ELR (cell line): ENCODE measurements around the gene EHD1.
A peak's percentile ranks its signal among the peaks of the same experiment; 100 is the strongest.

ENCODE experiments used
- DNase-seq: peaks from one replicate; pipeline ENCODE4 v3.0.0-alpha.2; 2015; ENCODE audit warnings: low read depth

EHD1 gene

DNA sequence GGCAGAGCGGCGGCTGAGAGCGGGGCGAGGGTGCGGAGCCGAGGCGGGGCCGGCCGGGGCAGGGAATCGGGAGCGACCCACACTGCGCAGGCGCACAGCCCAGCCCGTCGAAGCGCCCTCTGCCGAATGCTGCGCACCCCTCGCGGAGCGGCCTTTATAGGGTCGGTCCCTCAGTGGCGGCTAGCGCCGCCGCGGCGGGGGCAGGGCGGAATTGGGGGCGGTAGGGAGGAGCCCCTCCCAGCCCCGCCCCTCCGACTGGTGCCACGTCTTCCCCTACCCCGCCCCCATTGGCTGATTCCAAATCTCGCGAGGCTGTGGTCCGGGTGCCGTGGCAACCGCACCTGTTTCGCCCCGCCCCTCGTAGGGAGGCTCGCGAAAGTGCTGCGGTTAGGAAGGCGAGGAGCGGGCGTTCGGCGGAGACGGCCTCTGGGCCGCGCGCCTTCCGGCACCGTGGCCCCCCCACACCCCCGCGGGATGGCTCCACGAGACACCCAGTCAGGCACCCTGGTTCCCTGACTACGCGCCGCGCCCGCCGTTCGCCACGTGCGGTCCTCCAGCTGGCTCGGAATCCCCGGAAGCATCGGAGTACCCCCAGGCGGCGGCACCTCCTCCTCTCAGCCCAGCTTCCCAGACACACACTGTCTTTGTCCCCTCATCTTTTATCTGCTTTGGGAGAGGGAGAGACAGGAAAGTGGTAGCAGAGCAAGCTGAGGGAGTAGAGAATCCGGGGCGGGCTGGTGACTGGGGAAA lies at the start of gene EHD1:
Gene EHD1, minus strand, starts transcription at position 128 of the 750 bp plus-strand sequence. CDS start 157 bp downstream, outside the sequence.
- DNase-seq, result peak; percentile 99

DNA sequence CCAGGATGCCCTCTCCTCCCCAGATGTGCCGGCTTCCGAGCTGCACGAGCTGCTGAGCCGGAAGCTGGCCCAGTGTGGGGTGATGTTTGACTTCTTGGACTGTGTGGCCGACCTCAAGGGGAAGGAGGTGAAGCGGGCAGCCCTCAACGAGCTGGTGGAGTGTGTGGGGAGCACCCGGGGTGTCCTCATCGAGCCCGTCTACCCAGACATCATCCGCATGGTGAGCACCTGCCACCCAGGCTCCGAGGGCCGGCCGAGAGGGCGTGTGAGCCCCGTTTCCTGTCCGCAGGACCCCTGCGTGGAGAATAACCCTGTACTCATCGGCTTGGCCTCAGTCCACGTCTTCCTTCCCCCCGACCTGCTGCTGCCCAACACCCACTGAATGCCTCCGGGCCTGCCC lies 48.3 kb upstream of the EHD1 start:
- DNase-seq, result no peak

DNA sequence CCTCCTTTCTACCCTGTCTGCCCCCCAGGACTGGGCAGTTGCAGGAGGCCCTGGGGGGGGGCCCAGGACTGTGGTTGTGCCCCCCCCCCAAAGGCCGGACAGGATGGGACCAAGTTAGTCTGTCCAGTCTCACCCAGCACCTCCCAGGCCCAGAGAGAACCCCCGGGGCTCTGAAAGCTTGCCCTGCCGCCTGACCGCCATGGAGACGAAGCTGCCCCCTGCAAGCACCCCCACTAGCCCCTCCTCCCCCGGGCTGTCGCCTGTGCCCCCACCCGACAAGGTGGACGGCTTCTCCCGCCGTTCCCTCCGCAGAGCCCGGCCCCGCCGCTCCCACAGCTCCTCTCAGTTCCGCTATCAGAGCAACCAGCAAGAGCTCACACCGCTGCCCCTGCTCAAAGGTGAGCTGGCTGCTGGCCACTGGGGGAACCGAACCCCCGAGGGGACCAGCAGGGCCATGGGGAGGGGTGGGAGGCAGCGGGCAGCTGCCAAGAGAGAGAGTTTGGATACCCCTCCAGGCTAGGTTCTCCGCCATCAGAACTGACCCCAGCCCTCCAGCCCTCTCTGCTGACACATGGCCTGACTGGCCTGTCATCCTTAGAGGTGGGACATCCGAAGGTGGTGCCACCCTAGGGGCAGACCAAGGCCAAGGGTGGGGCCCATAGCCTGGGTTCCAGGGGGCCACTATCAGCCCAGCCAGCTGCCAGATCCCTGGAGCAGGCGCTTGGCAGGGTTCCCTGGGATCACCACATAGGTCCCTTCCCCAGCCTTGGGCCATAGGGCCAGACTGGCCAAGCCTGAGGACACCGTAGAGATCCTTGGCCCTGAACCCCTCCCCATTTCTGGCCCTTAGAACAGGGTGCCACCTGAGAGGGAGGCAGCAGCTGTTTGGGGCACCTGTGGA lies 47.4 kb upstream of the EHD1 start:
- DNase-seq, result no peak

DNA sequence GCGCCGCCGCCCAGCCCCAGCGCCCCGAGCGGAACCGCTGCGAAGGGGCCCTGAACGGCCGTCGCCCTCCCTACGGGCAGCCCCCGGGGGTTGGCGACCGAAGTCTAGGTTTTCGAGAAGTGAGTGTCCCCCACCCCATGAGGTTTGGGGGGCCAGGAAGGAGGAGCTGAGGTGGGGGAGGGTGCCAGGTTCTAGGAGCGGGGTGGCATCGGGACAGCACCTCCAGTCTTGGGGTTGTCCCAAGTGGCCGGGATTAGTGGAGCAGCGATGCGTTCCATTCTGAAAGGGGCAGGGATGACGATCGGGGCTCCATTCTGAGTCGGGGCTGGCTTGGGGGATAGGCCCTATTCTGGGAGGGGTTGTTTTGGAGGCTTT lies 46.5 kb upstream of the EHD1 start:
- peak; percentile 44 for DNase-seq

DNA sequence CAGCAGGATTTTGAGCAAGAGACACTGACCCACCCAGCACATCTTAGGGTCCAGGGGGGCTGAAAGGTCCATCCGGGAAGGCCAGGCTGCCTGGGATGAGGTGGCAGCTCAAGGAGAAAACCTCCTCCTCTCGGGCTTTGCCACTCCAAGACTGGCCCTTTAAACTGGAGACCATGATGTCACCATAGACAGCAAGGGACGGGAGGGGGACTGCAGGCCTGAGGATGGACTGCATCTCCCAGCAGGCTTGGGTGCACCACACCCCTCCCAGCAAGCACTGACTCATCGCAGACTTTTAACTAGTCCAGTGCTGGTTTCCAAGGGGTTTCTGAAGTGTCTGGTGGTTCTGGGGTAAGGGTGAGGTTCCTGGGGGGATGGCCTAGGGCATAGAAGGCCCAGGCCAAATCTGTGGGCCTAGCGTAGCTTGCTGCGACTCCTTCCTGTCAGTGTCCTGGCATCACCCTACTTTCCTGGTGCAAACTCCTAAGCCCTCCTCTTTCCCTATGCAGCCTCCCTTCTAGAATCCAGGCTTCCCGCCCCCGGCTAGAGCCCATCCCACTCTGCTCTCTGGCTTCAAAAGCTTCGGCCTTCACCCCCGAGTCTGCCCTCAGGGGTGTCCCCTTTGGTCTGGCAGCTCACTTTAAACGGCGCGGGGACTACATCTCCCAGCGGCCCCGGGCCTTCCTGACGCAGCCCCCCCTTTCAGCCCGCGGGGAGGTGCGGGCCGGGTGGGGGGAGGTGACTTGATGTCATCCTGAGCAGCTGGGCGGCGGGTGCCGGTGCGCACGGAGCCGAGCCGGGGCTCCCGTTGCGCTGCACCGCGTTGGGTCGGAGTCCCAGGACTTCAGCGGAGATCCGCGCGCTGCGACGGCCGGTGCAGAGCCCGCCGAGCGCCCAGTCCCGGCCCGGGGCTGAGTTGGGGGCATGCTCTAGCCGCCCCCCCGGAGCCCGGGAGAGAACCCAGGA lies 45.8 kb upstream of the EHD1 start, which contains the start of gene PPP2R5B:
Gene PPP2R5B, plus strand, starts transcription at position 746 of the 966 bp plus-strand sequence. CDS start 1,046 bp downstream, outside the sequence.
- peak; percentile 96 for DNase-seq

DNA sequence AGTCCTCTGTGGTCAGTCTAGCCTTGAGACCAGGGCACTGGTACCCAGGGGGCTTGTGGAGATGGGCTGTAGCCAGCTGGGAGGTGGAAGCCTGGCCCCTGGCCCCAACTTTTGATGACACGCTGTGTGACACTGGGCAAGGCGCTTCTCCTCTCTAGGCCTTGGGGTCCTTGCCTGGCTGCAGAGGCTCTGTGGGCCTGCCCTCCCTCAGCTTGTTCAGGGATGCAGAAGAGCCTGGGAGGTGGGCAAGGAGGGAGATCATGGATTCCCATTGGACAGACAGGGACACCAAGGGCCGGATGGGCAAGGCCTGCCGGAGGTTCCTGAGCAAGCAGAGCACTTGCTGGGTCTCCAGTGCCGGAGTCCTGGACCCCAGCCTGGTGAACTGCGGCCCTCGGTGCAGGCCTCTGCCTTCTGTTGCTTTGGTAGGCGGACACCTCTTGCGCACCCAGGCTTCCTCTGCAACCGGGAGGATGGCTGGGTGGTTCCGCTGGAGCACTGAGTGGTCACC lies 44.8 kb upstream of the EHD1 start:
- DNase-seq, result no peak

DNA sequence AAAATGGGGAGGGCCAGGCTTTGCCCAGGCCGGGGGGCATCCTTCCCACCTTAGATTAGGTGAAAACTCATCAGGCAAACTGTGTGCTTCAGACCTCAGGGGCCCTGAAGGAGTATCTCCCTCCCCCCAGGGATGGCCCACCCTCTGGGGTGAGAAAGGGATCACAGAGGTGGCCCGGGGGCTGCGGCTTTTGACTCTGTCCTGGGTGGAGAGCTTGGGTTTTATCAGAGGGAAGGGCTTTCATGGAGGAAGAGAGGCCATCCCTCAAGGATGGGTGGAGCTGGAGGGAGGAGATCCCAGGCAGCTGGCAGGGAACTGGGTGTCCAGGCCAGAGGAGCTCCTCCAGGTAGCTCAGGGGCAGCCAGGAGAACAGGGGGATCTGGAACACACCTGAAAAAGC lies 43.0 kb upstream of the EHD1 start:
- no peak for DNase-seq

DNA sequence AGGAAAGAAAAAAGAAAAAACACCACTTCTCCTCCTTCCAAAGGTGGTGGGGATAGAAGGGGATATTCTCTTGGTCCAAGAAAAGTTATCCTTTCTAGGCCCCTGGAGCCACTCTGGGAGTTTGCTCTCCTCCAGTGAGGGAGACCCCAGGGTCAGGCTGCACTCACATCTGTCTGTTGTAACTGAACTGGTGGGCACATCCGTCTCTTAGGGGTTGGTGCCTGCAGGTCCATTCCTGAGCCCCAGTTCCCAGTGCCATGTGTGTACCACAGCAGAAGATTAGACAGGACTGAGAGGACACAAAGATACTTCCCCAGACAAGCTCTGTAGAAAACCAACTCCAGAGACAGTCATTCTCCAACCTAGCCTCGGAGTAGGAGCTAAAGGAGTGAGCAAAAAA lies 41.7 kb upstream of the EHD1 start:
- no peak for DNase-seq

DNA sequence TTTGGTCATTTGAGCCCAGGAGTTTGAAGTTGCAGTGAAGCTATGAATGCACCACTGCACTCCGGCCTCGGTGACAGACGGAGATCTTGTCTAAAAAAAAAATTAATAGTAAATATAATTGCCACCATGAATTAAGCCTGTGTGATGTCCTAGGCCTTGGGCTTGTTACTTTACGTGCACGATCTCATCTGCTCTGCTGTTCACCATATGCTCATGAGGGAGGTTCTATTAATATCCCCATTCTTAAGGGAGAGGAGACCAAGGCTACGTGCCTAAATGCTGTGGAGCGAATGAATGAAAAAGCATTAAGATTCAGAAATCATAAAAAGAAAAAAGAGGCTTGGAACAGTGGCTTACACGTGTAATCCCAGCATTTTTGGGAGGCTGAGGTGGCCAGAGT lies 41.2 kb upstream of the EHD1 start:
- DNase-seq, result no peak

DNA sequence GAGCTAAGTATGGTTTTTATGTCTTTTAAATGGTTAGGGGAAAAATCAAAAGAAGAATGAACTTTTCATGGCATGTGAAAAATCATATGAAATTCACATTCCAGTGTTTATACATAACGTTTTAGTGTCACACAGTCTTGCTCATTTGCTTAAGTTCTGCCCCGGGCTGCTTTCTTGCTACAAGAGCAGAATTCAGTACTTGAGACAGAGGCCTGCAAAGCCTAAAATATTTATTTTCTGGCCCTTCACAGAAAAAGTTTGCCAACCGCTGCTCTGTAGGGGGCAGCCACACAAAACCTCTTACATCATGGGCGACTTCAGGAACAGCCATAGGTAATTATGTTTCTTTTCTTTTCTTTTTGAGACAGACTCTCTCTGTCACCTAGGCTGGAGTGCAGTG lies 39.6 kb upstream of the EHD1 start:
- DNase-seq, result peak; percentile 63

DNA sequence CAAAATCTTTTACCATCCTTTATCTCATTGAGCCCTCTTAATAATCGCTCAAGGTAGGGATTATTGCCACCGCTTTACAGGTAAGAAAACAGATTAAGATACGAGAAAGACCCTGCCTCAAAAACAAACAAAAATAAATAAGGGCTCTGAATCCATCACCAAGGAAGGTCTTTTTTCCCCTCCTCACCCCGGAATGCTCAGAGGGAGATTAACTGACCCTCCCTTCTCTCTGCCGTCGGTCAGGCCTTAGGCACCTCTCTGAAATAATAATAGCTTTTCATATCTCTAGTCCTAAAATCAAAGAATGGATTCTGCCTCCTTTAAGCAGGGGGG lies 39.2 kb upstream of the EHD1 start:
- no peak for DNase-seq

DNA sequence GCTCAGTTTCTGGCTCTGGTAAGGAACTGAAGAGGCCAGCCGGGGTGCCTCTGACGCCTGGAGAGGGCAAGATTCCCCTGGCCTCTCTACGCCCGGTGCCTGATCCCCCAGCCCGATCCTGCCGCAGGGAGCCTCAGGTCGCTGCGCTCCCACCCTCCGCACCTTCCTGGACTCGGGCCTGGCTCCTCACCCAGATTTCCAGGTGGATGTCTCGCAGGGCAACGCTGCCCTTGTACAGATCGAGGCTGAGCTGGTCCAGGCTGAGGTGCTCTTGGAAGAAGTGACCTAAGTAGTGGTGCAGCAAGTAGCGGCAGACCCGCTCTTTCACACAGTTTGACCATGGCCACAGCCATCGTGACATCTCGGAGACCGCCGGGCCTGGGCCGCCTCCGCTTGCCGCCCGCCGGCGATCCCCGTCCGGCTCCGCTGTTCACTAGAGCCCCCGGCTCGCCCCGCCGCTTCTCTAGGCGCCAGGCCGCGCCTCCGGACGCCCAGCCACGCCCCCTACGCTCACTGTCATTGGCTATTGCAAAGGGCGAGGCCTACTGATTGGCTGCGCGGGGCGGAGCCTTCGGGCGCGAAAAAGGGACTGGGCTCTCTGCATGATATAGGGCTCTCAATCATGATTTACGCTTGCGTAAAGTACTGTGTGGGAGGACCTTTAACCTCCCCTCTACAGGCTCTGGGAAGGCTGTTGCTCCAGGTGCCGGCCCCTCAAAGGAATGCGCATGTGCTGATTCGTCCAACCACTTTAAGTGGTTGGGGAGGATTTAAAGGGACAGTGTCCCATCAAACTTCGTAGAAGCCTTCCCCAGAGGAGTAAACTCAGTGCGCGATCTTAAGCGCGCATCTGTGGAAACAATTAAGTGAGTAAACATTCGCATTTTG lies 38.6 kb upstream of the EHD1 start, which contains the start of gene ATG2A:
Gene ATG2A, minus strand, starts transcription at position 435 of the 888 bp plus-strand sequence. Its CDS starts 74 bp downstream, at position 361.
- peak; percentile 100 for DNase-seq

DNA sequence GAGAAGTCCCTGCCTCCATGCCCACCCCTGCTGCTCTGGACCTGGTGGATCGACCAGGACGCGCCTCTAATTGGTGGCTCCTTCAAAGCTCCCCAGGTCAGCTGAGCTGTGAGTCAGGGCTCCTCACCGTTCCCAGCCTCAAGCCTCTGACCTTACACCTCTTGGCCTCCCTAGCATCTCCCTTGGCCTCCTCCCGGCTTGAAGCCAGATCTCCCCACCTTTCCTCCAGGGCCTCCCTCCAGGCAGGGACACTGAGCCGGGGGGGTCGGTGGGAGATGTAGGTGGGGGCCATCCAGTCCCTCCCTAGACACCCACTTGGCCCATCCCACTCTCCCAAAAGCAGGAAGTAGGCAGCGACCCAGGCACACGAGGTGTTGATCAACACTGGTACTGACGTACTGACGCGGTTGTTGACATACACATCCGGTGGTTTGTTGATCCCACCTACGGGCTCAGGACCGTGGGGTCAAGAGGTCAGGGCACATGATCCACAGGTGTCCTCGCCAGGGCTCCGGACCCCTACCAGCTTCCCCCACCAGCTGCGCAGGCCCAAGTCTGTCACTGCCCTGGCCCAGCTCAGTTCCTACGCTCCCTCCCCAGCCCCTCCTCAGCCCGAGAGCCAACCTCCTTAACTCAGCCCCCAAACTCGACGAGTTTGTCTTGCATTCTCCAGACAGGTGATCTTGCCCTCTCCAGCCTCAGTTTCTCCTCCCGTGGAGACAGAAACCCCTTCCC lies 37.8 kb upstream of the EHD1 start:
- DNase-seq, result peak; percentile 73

DNA sequence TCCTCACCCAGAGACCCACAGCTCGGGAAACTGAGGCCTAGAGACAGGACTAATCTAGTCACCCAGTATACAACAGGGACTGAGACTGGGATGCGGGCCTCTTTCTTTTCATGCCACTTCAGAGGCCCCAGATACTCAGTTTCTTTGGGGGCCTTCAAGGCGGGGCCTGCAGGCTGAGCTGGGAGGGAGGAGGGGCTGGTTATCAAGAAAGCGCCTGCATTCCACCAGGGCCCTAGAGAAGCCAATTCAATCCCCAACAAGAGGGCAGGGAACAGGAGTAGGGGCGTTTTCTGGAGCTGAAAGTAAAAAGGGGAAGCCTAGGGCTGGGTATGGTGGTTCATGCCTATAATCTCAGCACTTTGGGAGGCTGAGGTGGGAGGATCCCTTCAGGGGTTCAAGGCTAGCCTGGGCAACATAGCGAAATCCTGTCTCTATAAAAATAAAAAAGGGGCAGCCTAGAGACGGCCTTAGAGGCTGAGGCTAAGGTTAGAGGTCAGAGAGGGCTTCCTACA lies 37.0 kb upstream of the EHD1 start:
- DNase-seq, result no peak

DNA sequence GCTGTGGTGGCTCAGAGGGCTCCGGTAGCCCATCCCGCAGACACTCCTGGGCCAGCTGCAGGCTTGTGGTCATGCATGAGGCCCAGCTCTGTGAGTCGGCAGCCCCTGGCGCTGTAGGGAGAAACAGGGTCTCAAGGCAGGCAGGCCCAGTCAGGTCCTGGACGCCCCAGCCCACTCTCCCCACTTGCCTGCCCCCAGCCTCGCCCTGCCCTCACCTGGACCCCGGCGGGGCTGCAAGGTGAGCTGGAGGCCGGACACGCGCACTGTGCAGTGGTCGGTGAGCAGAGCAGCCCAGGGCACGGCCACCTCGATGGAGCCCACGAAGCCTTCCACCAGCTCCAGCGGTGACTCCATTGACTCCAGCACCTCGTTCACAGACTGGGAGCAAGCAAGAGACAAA lies 35.7 kb upstream of the EHD1 start:
- no peak for DNase-seq

DNA sequence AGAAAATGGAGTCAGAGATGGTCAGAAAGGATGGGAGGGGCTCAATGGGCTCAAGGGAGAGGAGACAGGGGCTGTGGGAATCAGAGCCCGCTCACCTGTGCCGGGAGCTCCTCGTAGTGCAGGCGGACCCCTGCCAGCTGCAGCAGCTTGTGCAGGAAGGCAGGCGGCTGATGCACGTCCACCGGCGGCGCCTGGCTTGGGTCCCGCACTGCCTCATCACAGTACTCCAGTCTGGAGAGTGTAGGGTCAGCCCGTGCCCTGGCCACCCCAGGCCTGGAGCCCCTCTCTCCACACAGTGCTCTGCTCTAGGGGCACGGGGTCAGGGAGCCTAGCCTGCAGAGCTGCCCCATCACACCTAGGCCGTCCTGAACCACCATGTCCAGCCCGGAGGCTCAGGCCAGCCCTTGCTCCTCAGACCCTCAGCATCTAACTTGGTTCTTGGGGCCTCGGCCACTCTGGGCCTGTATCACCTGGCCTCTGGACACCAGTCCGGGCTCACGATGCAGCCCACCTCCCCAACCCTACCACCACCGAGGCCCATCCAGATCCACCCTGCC lies 34.8 kb upstream of the EHD1 start:
- DNase-seq, result no peak

DNA sequence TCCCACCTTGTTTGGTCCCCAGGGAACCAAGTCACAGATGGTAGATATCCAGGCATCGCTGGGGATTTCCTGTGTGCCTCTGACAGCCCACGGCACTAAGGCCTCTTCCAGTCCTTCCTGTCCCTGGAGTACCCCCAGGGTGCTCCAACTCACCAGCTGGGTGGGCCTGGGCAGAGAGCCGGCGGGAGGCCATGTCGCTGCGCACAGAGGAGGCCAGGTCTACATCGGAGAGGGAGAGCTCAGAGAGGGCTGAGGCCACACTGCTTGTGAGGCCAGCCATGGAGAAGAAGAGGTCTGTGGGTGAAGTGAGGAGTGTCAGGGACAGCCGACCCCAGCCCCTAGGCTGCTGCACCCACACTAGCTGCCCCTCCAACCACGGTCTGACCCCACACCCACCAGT lies 33.3 kb upstream of the EHD1 start:
- no peak for DNase-seq

DNA sequence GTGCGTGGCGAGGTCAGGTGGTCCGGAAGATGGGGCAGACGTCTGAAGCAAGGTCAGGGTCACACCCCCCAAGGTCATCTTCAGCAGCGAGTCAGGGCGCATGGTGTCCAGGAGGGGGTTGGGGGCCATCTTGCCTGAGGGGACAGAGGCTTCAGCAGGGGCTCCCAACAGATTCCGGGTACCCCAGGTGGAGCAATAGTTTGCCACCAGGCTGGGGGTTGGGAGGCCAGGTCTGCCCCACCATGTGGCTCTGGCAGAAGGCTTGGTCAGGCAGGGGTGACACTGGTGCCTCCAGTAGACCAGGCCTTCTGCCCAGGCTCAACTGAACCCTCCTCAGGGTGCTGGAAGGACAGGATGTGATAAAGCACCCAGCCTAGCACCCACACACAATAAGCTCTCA lies 32.7 kb upstream of the EHD1 start:
- DNase-seq, result no peak

DNA sequence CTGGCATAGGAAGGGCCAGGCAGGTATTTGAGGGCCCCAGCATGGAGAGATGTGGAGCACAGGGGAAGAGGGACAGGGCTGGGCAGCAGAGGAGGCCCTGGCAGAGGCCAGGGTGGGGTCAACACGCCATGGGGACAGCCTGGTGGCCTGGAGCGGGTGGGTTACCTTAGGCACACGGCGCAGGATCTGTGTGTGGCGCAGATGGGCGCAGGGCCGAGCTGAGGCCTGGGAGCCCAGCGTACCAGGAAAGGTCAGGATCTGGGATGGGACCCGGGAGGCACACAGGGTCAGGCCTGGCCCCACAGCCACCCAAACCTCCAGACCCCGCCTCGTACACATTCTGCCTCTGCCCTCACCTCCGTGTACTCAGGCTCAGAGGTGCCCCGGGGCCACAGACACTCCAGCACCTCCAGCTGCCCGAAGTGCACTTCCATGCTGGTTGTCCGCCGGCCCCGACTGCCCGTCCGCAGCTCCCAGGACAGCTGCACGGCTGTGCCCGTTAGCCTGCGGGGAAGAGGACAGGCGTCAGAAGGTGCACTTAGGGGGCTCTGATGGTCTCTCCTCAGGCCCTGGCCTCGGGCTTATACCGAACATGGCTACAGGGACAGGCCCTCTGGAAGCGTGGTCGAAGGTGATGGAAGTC lies 32.2 kb upstream of the EHD1 start:
- DNase-seq, result no peak
